Activated CD4-positive, alpha-beta T cell treated with anti-CD3 and anti-CD28 coated beads for 24 hours (primary cell): ENCODE measurements around the gene ZNF672.
"Not testable (repeated sequence)": the region's sequence is repeated elsewhere in the genome, so short reads cannot be mapped to it uniquely, and the experiment has no call there.

Experiments
- DNase-seq, 2 donors: peaks; one replicate each; pipeline ENCODE4 v3.0.0-alpha.2; 2020; ENCODE audit warnings: low read depth in 2 of 2

The ZNF672 gene

DNA sequence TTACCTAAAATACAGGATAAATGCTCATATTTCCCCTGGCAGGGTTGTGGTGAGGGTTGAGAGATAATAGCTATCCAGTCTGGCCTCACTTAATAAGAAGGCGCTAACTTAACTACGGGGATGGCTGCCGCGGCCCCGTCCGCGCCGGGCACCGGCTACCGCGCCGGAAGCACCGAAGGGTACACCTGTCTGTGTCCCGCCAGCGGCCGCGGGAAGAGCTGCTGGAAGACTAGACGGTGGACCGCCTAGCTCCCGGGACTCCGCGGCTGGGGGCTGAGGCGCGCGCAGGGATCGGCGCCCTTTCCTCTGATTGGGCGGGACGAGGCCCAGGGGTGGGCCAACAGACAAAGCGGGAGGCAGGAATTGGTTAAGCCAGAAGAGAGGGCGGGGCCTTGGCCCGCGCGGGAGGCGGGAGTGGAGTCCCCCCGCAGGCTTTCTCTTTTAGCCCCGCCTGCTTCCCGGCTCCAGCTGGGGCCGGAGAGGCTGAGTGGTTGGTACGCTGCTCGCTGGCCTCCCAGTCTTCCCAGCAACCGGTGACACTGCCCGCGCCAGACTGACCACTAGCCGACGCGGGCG, at the start of gene ZNF672:
Gene ZNF672 (plus strand): TSS at position 444 of the 576 bp plus-strand sequence. CDS start 9,051 bp downstream, outside the sequence.
- DNase-seq, result peak; percentile 90 to 91

GRCh38 chr1:248788327-248788726, 49.7 kb upstream of the ZNF672 start:
- no peak for DNase-seq

GRCh38 chr1:248789337-248789736, 48.7 kb upstream of the ZNF672 start:
- not testable (repeated sequence) for DNase-seq

DNA sequence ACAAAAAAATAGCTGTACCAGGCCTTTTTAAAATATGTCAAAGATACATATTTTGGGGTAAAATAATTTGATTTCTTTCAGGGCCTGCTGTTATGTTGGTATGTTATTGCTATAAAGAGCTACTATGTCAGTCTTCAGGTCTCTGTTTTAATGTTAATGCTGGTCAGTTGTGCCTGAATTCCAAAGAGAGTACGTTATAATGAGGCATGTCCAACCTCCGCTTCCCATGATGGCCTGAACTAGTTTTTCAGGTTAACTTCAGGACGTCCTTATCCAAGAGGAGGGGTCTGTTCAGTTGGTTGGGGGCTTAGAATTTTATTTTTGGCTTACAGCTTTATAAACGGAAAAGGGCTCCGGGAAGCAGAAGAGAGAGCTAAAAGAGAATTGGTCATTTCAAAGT, 47.6 kb upstream of the ZNF672 start:
- no peak for DNase-seq

DNA sequence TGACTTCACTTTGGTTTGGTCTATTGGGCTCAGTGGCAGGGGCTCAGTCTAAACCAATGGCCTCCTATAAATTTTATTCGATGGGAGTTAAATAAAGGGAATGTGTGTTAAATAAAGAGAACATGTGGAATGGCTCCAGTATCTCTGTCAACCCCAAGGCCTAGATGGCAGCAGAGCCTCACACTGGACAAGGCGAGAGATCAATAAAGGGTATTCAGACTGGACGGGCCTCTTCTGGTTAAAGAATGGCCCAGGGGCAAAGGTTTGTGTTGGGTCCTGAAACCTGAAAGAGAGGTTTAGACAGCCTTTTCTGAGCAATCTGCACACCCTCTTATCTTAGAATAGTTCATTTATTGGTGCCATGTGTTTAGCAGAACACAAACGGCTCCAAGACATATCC, 47.0 kb upstream of the ZNF672 start:
- no peak for DNase-seq

DNA sequence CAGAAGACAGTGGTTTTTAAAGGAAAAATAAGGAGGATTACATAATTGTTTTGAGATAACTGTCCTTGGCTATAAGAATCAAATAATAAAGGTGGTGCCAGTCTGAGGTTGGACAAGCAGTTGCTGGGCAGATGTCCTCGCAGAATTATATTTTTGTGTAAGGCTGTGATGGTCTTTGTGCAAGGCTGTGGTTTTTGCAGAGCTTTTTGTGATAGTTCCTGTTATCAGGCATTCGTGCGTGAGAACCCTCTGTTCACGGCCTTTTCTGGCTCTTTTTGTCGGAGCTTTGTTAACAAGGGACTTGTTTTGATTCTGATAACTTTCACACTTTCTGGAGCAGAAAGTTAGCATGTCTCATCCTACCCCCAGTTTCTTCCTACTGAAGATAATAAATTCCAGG, 45.7 kb upstream of the ZNF672 start:
- DNase-seq, result no peak

GRCh38 chr1:248793592-248793991, 44.4 kb upstream of the ZNF672 start:
- no peak for DNase-seq

DNA sequence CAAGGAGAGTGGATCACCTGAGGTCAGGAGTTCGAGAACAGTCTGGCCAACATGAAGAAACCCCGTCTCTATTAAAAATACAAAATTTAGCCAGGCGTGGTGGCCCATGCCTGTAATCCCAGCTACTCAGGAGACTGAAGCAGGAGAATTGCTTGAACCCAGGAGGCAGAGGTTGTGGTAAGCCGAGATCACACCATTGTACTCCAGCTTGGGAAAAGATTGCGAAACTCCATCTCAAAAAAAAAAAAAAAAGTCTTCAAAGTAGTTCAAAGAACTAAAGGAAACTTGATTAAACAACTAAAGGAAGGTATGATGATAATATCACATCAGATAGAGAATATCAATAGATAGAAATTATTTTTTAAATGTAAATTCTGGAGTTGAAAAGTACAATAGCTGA, 43.4 kb upstream of the ZNF672 start:
- DNase-seq, result not testable (repeated sequence)

GRCh38 chr1:248798791-248799190, 39.2 kb upstream of the ZNF672 start:
- DNase-seq, result no peak

DNA sequence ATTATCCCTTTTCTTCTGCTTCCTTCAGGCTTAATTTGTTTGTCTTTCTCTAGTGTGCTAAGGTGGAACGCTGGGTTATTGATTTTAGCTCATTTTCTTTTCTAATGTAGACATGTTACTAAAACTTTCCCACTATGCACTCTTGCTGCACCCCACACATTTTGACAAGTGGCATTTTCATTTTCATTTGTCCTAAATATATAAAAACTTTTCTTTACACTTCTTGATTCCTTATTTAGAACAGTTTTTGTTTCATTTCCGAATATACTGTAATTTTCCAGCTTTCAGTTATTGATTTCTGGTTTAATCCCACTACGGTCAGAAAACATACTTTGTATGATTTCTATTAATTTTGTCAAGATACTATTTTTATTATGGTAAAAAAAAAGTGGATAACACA, 37.6 kb upstream of the ZNF672 start:
- no peak for DNase-seq

GRCh38 chr1:248802454-248802853, 35.6 kb upstream of the ZNF672 start:
- DNase-seq, result no peak

- DNase-seq, result not testable (repeated sequence)
Observed at GRCh38 chr1:248803501-248803900, 34.5 kb upstream of the ZNF672 start.

DNA sequence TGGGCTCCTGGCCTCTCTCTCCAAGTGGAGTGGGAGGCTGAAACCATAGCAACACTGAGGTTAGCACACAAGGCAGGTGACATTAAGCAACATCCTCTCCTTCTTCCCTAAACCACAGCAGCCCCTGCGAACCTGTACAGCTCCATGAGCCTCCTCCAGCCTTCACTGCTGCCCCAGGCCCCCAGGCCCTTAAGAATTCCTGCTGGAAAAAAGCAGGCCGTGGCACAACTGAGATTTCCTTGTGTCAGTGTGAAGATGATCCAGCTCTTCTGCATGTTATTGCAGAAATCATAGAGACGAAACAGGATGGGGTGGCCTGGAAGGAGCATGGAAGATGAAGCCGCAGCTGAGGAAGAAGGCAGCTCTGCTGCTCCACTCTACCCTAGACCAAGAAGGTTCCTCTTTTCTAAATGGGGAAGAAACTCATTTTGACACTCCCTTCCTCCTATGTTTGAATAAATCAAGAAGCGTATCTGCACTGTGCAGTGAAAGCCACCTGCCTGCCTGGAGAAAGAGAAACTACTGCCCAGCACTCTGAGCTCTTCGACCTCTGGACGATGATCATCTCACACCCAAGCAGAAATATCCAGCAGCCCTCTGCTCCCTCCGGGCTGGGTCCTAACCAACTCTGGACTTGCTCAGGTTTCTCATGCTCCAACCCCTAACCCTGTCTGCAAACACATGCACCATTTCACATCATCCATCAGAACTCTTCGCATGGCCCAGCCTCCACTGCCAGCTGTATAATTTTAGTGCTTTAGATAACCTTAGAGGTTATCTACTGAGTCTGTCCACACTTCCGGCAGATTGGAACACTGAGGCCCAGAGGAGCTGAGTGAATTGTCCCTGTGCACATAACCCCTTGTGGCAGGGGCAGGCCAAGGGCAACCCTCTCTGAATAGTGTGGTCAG, 33.0 kb upstream of the ZNF672 start:
- no peak for DNase-seq

DNA sequence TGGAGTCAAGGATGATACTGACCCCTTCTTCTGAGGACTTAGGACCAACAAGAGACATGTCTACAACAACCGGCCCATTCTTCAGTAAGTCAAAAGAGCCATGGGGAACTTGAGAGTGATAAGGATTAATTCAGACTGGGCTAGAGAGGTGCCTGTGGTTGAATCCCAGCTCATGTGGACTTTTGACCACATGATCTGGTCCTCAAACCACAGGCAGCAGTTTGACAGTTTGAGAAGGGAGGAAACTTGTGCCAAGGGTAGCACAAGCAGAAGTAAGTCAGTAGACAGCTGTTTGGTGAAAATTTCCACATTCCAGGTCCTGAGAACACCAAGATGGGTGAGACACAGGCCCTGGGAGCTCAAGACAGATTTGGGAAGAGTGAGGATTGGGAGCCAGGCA, 32.1 kb upstream of the ZNF672 start:
- DNase-seq, result no peak

DNA sequence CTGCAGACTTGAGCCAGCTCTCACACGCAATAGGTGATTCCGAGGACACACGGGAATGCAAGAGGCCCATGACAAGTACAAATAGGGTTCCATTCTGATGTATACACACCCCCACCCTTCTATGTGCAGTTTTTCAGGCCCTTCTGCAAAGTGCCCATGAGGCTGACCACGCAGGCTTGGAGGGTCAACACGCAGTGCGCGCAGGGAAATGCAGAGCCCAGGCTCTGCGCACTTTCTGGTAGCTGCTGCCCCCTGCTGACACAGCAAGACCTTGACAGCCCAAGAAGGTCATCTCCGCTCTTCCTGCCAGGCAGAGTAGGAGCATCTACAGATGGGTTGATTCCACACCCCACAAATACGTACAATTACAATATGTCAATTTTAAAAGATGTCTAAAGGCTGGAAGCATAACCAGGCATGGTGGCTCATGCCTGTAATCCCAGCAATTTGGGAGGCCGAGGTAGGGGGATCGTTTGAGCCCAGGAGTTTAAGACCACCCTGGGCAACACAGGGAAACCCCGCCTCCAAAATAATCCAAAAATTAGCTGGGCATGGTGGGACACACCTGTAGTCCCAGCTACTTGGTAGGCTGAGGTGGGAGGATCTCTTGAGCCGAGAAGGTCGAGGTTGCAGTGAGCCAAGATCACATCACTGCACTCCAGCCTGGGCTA, 30.8 kb upstream of the ZNF672 start:
- DNase-seq, result peak; percentile 29 to 44

DNA sequence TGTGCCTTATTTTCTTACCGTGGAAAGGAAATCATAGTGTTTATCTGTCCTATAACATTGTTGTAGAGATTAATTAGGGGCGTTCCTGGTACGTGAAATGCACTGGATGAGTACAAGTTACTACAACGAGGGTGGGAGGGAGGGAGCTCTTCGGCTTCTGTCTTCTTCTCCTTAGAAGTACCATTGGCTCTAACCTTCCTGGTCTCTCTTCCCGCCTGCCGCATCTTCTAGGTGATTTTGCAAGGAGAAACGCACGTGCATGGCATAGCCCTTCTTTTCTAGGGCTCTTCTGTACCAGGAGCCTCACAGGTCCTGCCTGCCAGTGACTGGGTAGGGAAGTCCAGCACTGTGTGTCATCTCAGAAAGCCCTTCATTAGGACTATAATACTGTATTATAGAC, 29.1 kb upstream of the ZNF672 start:
- no peak for DNase-seq

- DNase-seq, result no peak
Observed at GRCh38 chr1:248810000-248810726, 27.9 kb upstream of the ZNF672 start.

DNA sequence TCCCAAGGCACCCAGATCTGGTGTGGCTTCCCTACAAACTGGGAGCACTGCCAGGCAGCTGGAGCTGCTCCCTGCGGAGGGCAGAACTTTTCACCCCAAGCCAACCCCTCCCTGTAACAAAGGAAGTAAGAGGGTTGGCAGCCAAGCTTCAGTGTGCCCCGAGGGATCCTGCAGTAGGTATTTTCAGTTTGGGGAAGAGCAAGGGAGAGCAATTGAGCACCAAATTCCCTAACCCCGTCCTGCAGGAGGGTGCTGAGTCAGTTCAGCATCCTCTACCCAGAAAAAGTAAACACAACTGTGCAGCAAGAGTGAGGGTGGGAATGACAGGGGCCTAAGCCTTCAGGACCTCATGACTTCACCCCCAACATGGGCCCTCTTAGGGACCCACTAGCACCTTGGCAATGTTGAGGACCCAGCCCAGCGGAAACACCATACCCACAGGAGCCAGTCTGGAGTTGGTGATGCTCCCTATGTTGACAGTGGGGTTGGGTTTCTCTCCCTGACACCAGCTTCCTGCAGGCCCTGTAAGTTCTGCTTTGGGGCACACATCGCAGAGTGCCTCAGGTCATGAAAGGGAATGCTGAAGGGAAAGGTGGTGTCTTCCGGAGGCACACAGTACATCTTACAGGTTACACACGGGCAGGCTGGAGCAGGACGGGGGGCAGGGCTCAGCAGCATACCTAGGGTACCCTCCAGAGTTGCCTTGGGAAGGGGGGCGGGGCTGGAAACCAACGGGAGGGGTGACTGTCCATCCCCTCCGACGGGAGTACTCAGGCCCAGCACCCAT, 27.1 kb upstream of the ZNF672 start:
- DNase-seq, result no peak

DNA sequence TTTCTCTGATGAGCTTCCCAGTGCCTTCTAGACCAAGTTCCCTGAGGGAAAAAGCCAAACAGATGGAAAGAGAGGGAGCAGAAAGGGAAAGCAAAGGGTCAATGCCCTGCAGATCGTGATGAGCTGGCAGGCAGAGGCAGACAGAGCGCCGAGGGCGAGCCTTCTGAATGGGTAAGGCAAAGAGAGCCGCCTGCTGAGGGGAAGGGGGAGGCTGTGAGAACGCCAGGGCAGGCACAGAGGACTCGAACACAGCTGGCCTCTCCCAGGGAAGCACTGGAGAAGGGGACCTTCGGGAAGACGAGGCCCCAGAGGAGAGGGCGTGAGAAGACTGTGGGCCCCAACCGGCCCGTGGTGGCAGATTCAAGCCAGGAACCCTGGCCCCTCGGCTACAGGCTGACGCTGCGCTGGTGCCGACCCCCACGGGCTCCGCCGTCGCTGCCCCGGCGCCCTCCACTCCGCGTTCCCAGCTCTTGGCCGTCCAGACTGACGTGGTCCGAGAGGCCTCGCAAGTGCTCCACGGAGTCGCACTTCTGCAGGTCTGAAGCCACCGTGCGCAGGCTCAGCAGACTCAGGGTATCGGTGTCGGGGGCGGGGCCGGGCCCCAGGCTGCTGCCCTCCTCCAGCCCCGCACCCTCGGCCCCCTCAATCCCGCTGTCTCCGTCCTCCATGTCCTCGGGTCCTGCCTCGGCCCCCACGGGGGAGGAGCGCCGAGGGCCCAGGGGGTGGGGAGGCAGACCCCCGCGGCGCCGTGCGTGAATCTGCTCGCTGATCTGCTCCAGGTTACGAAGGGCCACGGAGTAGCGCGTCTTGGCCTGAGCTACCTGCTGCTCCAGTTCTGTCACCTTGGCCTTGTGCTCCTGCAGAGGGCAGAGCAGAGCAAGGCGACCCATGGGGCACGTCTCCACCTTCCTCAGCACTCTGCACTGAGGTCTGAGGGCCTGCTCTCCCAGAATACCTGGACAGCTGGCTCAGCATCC, 26.2 kb upstream of the ZNF672 start:
- DNase-seq, result no peak
